Measurements from ENCODE around the gene ARL14.

The ARL14 gene

GRCh38 chr3:160719710-160720109, 42.8 kb downstream of the ARL14 start:
- DNase-seq (ENCODE audit: low read depth in 2 of 3, low spot score in 1 of 3) = no peak

- no peak for DNase-seq (ENCODE audit: low read depth in 2 of 3, low spot score in 1 of 3)
Observed at GRCh38 chr3:160720123-160720746, 43.3 kb downstream of the ARL14 start.

GRCh38 chr3:160722331-160722730, 45.4 kb downstream of the ARL14 start:
- no peak for DNase-seq (ENCODE audit: low read depth in 2 of 3, low spot score in 1 of 3)

- DNase-seq (ENCODE audit: low read depth in 2 of 3, low spot score in 1 of 3) = no peak
Observed at GRCh38 chr3:160725338-160725737, 48.4 kb downstream of the ARL14 start.

All from stimulated activated CD4-positive, alpha-beta T cell treated with anti-CD3 and anti-CD28 coated beads, Interleukin-12 subunit alpha, Interleukin-12 subunit beta, amount 100 ng/mL, for 48 hours (primary cell).